ENCODE results near the gene CAPN12. TPM values are rescaled to one million over a fixed set of nuclear protein-coding genes. Genes with fewer than 3 reads are reported as not detected.
A peak's percentile ranks its signal among the peaks of the same experiment; 100 is the strongest.

CAPN12 gene
- total RNA-seq, 1 donor from 2014 or later: 1.3 TPM

DNA sequence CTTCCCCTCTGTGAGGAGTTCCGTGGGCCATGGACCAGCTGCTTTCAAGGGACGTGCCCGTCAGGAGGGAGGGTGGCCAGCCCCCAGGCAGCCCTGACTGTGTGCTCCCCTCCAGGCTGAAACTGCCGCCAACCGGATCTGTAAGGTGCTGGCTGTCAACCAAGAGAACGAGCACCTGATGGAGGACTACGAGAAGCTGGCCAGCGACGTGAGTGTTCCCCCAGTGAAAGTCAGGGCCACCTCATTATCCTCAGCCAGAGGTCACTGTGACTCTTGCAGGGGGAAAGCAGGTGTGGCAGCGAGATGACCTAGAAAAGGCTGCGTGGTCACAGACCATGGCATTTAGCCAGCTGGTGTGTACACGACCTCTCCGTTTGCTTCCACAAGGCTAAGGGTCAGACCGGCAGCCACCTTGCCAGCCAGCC is 29.9 kb downstream of the CAPN12 start:
- H3K4me3 ChIP-seq (ENCODE audit: low read depth, low read length): no peak overlapping the region
- H3K27me3 ChIP-seq (ENCODE audit: control insufficient read depth, insufficient read depth, low read length): no peaks in the 10 kb centered on the region
- no peak for DNase-seq (ENCODE audit: low read depth)
- peaks cover 19% of the 10 kb centered on the region for H3K36me3 ChIP-seq (ENCODE audit: control insufficient read depth, insufficient read depth, low read length)
- TF ChIP-seq, protein P1, sequence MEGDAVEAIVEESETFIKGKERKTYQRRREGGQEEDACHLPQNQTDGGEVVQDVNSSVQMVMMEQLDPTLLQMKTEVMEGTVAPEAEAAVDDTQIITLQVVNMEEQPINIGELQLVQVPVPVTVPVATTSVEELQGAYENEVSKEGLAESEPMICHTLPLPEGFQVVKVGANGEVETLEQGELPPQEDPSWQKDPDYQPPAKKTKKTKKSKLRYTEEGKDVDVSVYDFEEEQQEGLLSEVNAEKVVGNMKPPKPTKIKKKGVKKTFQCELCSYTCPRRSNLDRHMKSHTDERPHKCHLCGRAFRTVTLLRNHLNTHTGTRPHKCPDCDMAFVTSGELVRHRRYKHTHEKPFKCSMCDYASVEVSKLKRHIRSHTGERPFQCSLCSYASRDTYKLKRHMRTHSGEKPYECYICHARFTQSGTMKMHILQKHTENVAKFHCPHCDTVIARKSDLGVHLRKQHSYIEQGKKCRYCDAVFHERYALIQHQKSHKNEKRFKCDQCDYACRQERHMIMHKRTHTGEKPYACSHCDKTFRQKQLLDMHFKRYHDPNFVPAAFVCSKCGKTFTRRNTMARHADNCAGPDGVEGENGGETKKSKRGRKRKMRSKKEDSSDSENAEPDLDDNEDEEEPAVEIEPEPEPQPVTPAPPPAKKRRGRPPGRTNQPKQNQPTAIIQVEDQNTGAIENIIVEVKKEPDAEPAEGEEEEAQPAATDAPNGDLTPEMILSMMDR (IDR thresholded peaks at IDR 0.05; ENCODE audit: insufficient read depth, low read length, poor library complexity, severe bottlenecking): no peak

DNA sequence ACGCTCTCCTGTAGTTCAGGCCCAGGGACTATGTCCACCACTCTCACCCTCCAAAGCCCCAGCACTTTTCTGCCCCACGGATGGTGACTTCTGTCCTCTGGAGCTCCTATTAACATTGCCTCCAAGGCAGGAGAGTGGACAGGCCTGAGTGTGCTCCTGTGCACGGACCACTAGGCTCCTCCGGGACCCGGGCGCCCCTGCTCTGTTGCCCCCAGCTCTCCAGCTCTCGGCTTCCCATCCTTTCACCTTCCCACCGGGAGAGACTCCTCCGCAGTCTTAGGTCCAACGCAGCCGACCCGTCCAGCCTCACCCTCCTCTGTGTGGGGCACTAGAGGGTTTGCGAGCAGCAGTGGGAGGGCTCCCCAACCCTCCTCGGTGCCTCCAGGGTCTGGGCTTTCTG is 30.4 kb downstream of the CAPN12 start:
- TF ChIP-seq, protein P1 (IDR thresholded peaks at IDR 0.05; ENCODE audit: insufficient read depth, low read length, poor library complexity, severe bottlenecking): no peak
- no peak overlapping the region for H3K4me3 ChIP-seq (ENCODE audit: low read depth, low read length)
- peaks cover 21% of the 10 kb centered on the region for H3K36me3 ChIP-seq (ENCODE audit: control insufficient read depth, insufficient read depth, low read length)
- H3K27me3 ChIP-seq (ENCODE audit: control insufficient read depth, insufficient read depth, low read length): no peaks in the 10 kb centered on the region
- no peak for DNase-seq (ENCODE audit: low read depth)

DNA sequence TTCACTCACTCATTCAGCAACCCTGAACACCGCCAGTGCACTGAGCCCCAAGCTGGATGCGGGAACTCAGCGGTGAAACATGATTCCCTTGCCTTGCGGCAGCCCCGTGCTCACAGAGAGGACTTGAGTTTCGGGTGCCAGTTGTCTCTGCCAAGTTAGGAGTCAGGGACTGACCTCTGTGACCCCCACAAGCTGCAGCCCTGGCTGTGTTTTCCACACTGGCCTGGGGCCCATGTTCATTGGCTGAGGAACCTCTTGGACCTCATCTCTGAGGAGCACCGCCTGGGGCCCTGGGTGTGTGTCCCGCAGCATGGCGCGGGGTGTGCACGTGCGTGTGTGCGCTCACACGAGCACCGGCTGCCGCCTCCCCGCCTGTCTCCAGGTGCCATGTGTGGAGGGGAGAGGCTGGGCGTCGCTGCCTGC is 31.0 kb downstream of the CAPN12 start:
- no peaks in the 10 kb centered on the region for H3K27me3 ChIP-seq (ENCODE audit: control insufficient read depth, insufficient read depth, low read length)
- peaks cover 22% of the 10 kb centered on the region for H3K36me3 ChIP-seq (ENCODE audit: control insufficient read depth, insufficient read depth, low read length)
- no peak overlapping the region for H3K4me3 ChIP-seq (ENCODE audit: low read depth, low read length)
- DNase-seq (ENCODE audit: low read depth): no peak
- TF ChIP-seq, protein P1 (IDR thresholded peaks at IDR 0.05; ENCODE audit: insufficient read depth, low read length, poor library complexity, severe bottlenecking): no peak

DNA sequence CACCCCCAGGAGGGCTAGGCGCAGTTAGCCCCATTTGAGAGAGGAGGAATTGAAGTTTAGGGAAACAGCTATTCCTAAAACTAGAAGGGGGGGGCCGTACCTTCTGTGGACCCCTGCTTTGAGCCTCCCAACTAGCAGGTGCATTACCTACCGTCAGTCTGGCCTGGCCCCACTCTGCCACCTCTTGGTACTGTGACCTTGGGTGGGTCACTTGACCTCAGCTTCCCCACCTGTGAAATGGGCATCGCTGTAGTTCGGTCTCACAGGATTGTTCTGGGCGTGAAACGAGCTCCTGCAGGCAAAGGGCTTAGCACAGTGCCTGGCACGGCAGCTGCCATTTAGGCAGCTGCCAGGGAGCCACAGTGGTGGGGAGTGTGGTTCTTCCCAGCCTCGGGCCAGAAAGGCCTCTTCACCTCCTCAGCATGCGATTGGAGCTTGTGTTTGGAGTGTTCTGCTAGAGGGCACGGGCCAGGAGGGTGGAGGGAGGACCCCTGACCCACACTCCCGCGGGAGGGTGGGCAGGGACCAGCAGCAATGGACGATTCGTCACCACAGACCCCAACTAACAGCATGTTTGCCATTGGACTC is 32.0 kb downstream of the CAPN12 start:
- Histone ChIP-seq H3K4me3 (ENCODE audit: low read depth, low read length) (no peak overlapping the region), H3K27me3 (ENCODE audit: control insufficient read depth, insufficient read depth, low read length) (no peaks in the 10 kb centered on the region), H3K36me3 (ENCODE audit: control insufficient read depth, insufficient read depth, low read length) (peaks cover 23% of the 10 kb centered on the region)
- no peak for DNase-seq (ENCODE audit: low read depth)
- TF ChIP-seq, protein P1 (IDR thresholded peaks at IDR 0.05; ENCODE audit: insufficient read depth, low read length, poor library complexity, severe bottlenecking): no peak

DNA sequence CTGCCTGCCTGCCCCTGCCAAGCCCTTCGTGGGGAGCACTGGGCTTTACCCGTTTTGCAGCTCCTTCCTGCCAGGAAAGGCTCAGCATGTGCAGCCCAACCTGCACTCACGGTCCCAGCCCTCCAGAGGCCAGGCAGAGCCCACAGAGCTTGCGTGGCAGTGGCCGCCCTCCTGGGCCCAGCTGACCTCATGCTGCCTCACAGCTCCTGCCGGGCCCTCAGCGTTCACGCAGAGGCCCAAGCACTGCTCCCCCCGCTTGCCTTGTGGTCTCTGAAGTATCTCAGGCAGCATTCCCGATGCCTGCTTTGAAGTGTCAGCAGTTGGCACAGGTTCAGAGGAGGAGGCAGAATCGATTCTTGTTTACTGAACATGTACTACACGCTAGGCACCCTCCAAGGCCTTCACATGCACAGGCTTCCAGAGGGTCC is 32.5 kb downstream of the CAPN12 start:
- peaks cover 23% of the 10 kb centered on the region for H3K36me3 ChIP-seq (ENCODE audit: control insufficient read depth, insufficient read depth, low read length)
- TF ChIP-seq, protein P1 (IDR thresholded peaks at IDR 0.05; ENCODE audit: insufficient read depth, low read length, poor library complexity, severe bottlenecking): no peak
- H3K4me3 ChIP-seq (ENCODE audit: low read depth, low read length): no peak overlapping the region
- no peaks in the 10 kb centered on the region for H3K27me3 ChIP-seq (ENCODE audit: control insufficient read depth, insufficient read depth, low read length)
- DNase-seq (ENCODE audit: low read depth): peak; percentile 49
